Caco-2 (cell line): ENCODE data around the gene MTREX. TPM values are rescaled to one million over a fixed set of nuclear protein-coding genes. Genes with fewer than 3 reads are reported as not detected.

Source experiments
- BruUV-seq: library from RNA; stranded (reverse); fragments of 400-500 nt; replicated peaks from 2 replicates; lab custom pipeline; 2021; lab: Mats Ljungman, UMichigan
- CTCF ChIA-PET: fragments of 300-600 bp; sonication (Branson Sonifier 250); formaldehyde crosslinking; loops from one replicate; lab custom pipeline; 2022; ENCODE audit warnings: antibody characterized with exemption; lab: Charles Lee
- POLR2A ChIA-PET: fragments of 300-600 bp; sonication (Branson Sonifier 250); formaldehyde crosslinking; loops from one replicate; lab custom pipeline; 2022; ENCODE audit warnings: antibody characterized with exemption; lab: Charles Lee
- DNase-seq, 2 experiments: peaks; one replicate each; pipeline versions ENCODE4 v3.0.0 to v3.0.0-alpha.2; 2020 to 2022
- H3K27me3 ChIP-seq: replicated peaks from 2 replicates; pipeline ENCODE4 v1.6.0; 2011; ENCODE audit warnings: low read length; ENCODE audit not compliant: control insufficient read depth, insufficient read depth
- H3K36me3 ChIP-seq: 2 replicates; pipeline ENCODE4 v1.5.1; 2011; ENCODE audit warnings: low read length; ENCODE audit not compliant: control insufficient read depth, insufficient read depth
- H3K4me1 ChIP-seq: fragments of 250-450 bp; sonication (Bioruptor Pico); 2 replicates; pipeline ENCODE4 v1.5.1; 2020; ENCODE audit warnings: mild to moderate bottlenecking
- H3K4me3 ChIP-seq: 2 replicates; pipeline ENCODE4 v1.5.1; 2011; ENCODE audit warnings: low read depth, mild to moderate bottlenecking, control low read depth, low read length
- H3K9me3 ChIP-seq: fragments of 250-450 bp; sonication (Bioruptor Pico); 2 replicates; pipeline ENCODE4 v1.5.1; 2020; ENCODE audit warnings: mild to moderate bottlenecking, moderate library complexity
- H3K27ac Mint-ChIP-seq: one replicate; pipeline ENCODE4 v1.8.0; 2022; ENCODE audit warnings: mixed read lengths; ENCODE audit not compliant: unreplicated experiment
- H3K27me3 Mint-ChIP-seq: one replicate; pipeline ENCODE4 v1.8.0; 2022; ENCODE audit warnings: mixed read lengths; ENCODE audit not compliant: insufficient read depth, unreplicated experiment
- H3K36me3 Mint-ChIP-seq: one replicate; pipeline ENCODE4 v1.8.0; 2022; ENCODE audit warnings: mild to moderate bottlenecking, mixed read lengths; ENCODE audit not compliant: insufficient read depth, unreplicated experiment
- H3K4me1 Mint-ChIP-seq: one replicate; pipeline ENCODE4 v1.8.0; 2022; ENCODE audit warnings: low read depth, mixed read lengths; ENCODE audit not compliant: unreplicated experiment
- H3K4me3 Mint-ChIP-seq: one replicate; pipeline ENCODE4 v1.8.0; 2022; ENCODE audit warnings: mild to moderate bottlenecking, moderate library complexity, mixed read lengths; ENCODE audit not compliant: unreplicated experiment
- H3K9me3 Mint-ChIP-seq: one replicate; pipeline ENCODE4 v1.8.0; 2022; ENCODE audit warnings: mixed read lengths; ENCODE audit not compliant: unreplicated experiment
- intact Hi-C: fragments of 100-400 bp; cut with micrococcal nuclease; formaldehyde crosslinking; loops from one replicate; pipeline ENCODE4 v1.10.0; 2022; ENCODE audit not compliant: unreplicated experiment
- total RNA-seq: library from RNA; stranded (reverse); gene quantifications from 2 replicates; pipeline ENCODE4 v1.2.3, GENCODE V29; 2022
- TF ChIP-seq, protein P1 (sequence below), 2 experiments: fragments of 200-600 bp in 1 of 2; IDR thresholded peaks; 1 replicate in 1 of 2; 2 replicates in 1 of 2; pipeline versions ENCODE4 v1.5.1 to v1.8.0; 2011 to 2022; ENCODE audit warnings: antibody characterized with exemption in 1 of 2, control low read depth in 1 of 2, inconsistent platforms in 1 of 2, low read depth in 1 of 2, low read length in 1 of 2, mild to moderate bottlenecking in 1 of 2, moderate library complexity in 1 of 2; ENCODE audit not compliant: insufficient read depth in 1 of 2, severe bottlenecking in 1 of 2, unreplicated experiment in 1 of 2

Gene MTREX
- total RNA-seq, 1 experiment from 2014 or later, result 83.7 TPM

DNA sequence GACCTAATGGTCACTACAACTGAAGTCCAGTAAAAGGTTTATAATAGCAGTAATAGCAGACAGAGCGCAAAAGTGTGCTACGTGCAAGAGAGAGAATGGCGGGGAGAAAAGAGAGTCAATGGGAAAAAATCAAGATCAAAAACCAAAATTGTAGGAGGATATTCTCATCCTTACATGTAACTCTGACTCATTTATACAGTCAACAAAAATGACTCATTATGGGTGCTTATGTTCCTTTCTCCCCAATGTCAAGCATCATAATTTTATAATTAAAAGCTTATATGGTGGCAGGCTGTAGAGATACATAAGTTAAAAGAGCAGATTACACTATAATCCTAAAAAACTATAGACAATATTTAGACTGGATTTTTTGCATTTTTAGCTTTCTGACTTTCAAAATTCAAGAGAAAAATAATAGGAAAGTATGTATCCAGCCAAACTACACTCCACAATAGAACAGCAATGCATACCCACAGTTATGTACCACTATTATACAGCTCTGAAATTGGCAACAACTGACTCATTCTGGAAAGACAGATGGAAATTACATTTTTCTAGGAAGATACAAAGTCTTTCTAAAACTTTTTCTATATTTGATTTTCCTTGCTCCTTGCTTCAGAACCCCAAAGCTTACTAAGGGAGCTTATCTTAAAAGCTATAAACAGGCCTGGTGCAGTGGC is 148.6 kb downstream of the MTREX start:
- H3K9me3 Mint-ChIP-seq, result no peaks in the 10 kb centered on the region
- BruUV-seq, result no TSS peak
- H3K36me3 ChIP-seq, result no peaks in the 10 kb centered on the region; the same call in 1 of the 2 replicates
- no peaks in the 10 kb centered on the region for H3K4me1 ChIP-seq
- no peaks in the 10 kb centered on the region for H3K27me3 Mint-ChIP-seq
- H3K4me3 ChIP-seq, result no peak overlapping the region
- no peak for DNase-seq
- TF ChIP-seq, protein P1, sequence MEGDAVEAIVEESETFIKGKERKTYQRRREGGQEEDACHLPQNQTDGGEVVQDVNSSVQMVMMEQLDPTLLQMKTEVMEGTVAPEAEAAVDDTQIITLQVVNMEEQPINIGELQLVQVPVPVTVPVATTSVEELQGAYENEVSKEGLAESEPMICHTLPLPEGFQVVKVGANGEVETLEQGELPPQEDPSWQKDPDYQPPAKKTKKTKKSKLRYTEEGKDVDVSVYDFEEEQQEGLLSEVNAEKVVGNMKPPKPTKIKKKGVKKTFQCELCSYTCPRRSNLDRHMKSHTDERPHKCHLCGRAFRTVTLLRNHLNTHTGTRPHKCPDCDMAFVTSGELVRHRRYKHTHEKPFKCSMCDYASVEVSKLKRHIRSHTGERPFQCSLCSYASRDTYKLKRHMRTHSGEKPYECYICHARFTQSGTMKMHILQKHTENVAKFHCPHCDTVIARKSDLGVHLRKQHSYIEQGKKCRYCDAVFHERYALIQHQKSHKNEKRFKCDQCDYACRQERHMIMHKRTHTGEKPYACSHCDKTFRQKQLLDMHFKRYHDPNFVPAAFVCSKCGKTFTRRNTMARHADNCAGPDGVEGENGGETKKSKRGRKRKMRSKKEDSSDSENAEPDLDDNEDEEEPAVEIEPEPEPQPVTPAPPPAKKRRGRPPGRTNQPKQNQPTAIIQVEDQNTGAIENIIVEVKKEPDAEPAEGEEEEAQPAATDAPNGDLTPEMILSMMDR (IDR thresholded peaks at IDR 0.05; ENCODE audit: insufficient read depth in 1 of 2, low read depth in 1 of 2, low read length in 1 of 2, severe bottlenecking in 1 of 2, unreplicated experiment in 1 of 2), result no peak
- H3K4me1 Mint-ChIP-seq, result no peaks in the 10 kb centered on the region
- ChIA-PET CTCF (no interaction called here), POLR2A (no interaction called here)
- intact Hi-C loops, result no loop called here
- no peak overlapping the region for H3K27ac Mint-ChIP-seq
- H3K36me3 Mint-ChIP-seq, result peaks cover 3% of the 10 kb centered on the region
- no peaks in the 10 kb centered on the region for H3K9me3 ChIP-seq
- no peak overlapping the region for H3K4me3 Mint-ChIP-seq
- no peaks in the 10 kb centered on the region for H3K27me3 ChIP-seq

DNA sequence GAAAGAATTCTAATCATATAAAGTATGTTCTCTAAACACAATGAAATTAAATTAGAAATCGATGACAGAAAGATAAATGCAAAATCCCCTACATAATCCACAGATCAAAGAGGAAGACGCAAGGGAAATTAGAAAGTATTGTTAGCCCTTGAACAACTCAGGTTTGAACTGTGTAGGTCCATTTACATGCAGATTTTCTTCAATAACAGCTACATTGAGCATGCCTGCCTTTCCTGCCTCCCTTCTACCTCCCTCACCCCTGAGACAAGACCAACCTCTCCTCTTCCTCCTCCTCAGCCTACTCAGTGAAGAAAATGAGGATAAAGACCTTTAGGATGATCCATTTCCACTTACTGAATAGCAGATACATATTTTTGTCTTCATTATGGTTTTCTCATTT is 151.8 kb downstream of the MTREX start:
- no TSS peak for BruUV-seq
- TF ChIP-seq, protein P1 (IDR thresholded peaks at IDR 0.05; ENCODE audit: insufficient read depth in 1 of 2, low read depth in 1 of 2, low read length in 1 of 2, severe bottlenecking in 1 of 2, unreplicated experiment in 1 of 2), result no peak
- H3K4me1 ChIP-seq, result no peaks in the 10 kb centered on the region
- H3K4me3 ChIP-seq, result no peak overlapping the region
- H3K4me1 Mint-ChIP-seq, result no peaks in the 10 kb centered on the region
- no peaks in the 10 kb centered on the region for H3K9me3 Mint-ChIP-seq
- intact Hi-C loops, result no loop called here
- no peak for DNase-seq
- peaks cover 15% of the 10 kb centered on the region for H3K36me3 Mint-ChIP-seq
- H3K4me3 Mint-ChIP-seq, result no peak overlapping the region
- POLR2A ChIA-PET, result no interaction called here
- H3K36me3 ChIP-seq, result no peaks in the 10 kb centered on the region; the same call in 1 of the 2 replicates
- no peak overlapping the region for H3K27ac Mint-ChIP-seq
- H3K27me3 ChIP-seq, result no peaks in the 10 kb centered on the region
- no peaks in the 10 kb centered on the region for H3K27me3 Mint-ChIP-seq
- H3K9me3 ChIP-seq, result no peaks in the 10 kb centered on the region
- CTCF ChIA-PET, result no interaction called here

GRCh38 chr5:55463613-55464012 is 155.8 kb downstream of the MTREX start:
- POLR2A ChIA-PET, result no interaction called here
- no TSS peak for BruUV-seq
- TF ChIP-seq, protein P1 (IDR thresholded peaks at IDR 0.05; ENCODE audit: insufficient read depth in 1 of 2, low read depth in 1 of 2, low read length in 1 of 2, severe bottlenecking in 1 of 2, unreplicated experiment in 1 of 2), result no peak

More at GRCh38 chr5:55463613-55464012, 155.8 kb downstream of the MTREX start:
- H3K4me3 Mint-ChIP-seq, result no peak overlapping the region
- Histone ChIP-seq H3K36me3 (no peaks in the 10 kb centered on the region), H3K27me3 (no peaks in the 10 kb centered on the region), H3K4me1 (no peaks in the 10 kb centered on the region; the same call in 1 of the 2 replicates), H3K4me3 (no peak overlapping the region), H3K9me3 (no peaks in the 10 kb centered on the region)
- CTCF ChIA-PET, result no interaction called here
- H3K36me3 Mint-ChIP-seq, result peaks cover 25% of the 10 kb centered on the region
- peaks cover 8% of the 10 kb centered on the region for H3K4me1 Mint-ChIP-seq
- no peaks in the 10 kb centered on the region for H3K27me3 Mint-ChIP-seq
- H3K9me3 Mint-ChIP-seq, result no peaks in the 10 kb centered on the region
- no peak overlapping the region for H3K27ac Mint-ChIP-seq
- intact Hi-C loops, result no loop called here
- DNase-seq, result no peak
